HG03520 (cell line): ENCODE measurements around the gene KCNN3.
A peak's percentile ranks its signal among the peaks of the same experiment; 100 is the strongest.
"Not testable (repeated sequence)": the region's sequence is repeated elsewhere in the genome, so short reads cannot be mapped to it uniquely, and the experiment has no call there.

ENCODE experiments used
- ATAC-seq: cut with Tn5 transposase; IDR thresholded peaks from one replicate; pipeline ENCODE4 v1.9.1; 2021; ENCODE audit warnings: mild to moderate bottlenecking, moderate library complexity; ENCODE audit not compliant: unreplicated experiment

KCNN3 gene

DNA sequence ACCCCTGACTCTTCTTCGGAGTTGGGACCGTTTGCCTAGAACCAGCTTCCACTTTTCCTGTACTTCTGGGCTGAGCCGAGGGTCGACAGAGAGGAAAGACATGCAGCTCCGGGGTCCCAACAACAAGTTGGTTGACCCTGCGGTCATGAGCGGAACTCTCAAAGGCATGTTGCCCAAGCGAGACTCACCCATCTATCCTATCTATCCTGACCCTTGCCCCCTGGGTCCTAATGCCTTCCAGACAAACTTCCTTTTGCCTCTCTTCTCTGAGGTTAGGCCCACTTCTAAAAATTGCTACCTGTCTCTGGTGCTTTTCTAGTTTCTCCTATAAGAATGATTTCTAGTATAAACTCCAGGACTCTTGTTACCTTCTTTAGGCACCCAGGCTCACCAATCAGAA is 197.8 kb downstream of the KCNN3 start:
- not testable (repeated sequence) for ATAC-seq

- not testable (repeated sequence) for ATAC-seq
These were observed 198.7 kb downstream of the KCNN3 start for GRCh38 chr1:154671412-154671811.

- ATAC-seq = not testable (repeated sequence)
These were observed 199.5 kb downstream of the KCNN3 start for GRCh38 chr1:154670310-154671270.

- peak; percentile 63 for ATAC-seq
These were observed 200.4 kb downstream of the KCNN3 start for GRCh38 chr1:154669464-154670282.

- no peak for ATAC-seq
These were observed 203.9 kb downstream of the KCNN3 start for GRCh38 chr1:154666051-154666790.

DNA sequence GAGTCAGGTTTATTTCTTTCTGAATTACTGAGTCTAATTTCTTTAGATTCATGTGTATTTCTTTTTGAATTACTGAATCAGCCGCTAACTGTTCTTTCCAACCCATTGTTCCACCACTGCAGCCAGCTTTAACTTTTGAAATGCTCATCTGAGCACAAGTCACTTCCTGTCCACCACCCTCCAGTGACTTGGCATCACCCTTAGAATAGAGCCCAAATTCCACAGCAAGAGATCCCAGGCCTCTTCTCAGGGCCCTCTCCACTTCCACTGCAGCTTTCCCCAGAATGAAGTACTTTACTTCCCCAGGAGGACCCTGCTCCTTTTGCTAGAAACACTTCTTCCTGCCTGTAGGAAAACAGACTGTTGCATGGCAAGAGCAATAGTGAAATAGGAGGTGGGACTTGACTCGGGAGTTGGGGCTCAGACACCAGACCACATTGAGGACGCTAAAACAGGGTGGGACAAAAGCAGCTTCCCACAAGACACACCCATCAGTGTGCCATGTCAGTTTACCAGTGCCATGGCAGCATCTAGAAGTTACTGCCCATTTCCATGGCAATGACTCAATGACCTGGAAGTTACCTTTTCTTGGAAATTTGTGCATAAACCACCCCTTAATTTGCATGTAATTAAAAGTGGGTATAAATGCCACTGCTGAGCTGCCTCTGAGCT is 205.6 kb downstream of the KCNN3 start:
- ATAC-seq = no peak

GRCh38 chr1:154663471-154664060 is 206.5 kb downstream of the KCNN3 start:
- ATAC-seq = no peak

DNA sequence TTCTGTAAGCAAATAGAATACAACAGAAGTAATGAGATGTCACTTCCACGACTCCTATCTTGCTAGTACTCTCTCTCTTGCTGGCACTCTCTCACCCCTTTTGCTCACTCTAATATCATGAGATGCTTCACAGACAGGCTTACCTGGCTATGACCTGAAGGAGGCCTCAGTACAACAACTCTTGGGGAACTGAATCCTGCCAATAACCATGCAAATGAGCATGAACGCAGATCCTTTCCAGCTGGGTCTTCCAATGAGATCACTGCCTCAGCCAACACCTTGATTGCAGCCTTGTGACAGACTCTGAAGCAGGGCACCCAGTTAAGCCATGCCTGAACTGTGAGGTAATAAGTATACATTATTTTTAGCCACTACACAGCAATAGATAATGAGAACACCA is 209.0 kb downstream of the KCNN3 start:
- no peak for ATAC-seq

- ATAC-seq = no peak
These were observed 210.1 kb downstream of the KCNN3 start for GRCh38 chr1:154659823-154660592.

GRCh38 chr1:154657556-154657955 is 212.5 kb downstream of the KCNN3 start:
- no peak for ATAC-seq

- no peak for ATAC-seq
These were observed 217.2 kb downstream of the KCNN3 start for GRCh38 chr1:154652893-154653292.
